ENCODE data around the gene MICAL2.

DNA sequence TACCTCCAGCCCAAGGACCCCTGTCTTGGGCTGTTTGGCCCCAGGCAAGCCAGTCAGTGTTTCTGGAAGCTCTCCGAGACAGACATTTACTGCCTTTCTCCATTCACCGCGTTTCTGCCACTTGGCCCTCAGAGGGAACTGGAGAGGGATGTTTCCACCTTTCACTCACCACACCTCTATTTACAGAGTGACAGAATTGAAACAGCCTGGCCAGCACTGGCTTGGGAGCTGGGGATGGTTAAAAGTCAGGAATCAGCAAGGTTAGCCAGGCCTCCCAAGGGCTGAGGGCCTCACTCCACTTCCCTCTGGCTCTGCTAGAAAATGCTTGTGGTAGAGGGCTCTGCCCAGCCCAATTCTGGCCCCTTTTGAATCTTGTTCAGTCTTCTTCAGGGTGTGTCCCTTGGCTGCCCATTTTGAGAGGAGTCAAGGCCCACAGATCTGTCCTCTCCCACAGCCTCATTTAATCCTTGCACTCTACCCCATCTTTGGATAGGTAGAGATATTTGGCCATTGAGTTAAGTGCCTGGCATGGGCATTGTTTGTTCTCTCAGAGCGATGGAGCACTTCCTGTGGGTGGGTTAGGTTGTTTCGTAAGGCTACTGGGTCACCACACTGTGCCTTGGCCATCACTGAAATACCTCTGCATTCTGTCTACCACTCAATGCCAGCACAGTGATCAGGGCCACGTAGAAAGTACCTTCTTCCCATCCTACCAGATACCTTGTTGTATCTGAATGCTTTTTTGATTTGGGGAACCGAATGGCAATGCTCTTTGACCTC, 119.2 kb downstream of the MICAL2 start:
- TF ChIP-seq ZFP30 (CRISPR knock-in tag; IDR thresholded peaks at IDR 0.05) (no peak), ZNF70 (CRISPR knock-in tag; IDR thresholded peaks at IDR 0.05) (no peak), PPARA (CRISPR knock-in tag; IDR thresholded peaks at IDR 0.05; ENCODE audit: borderline replicate concordance) (no peak), ISL1 (CRISPR knock-in tag; IDR thresholded peaks at IDR 0.05) (no peak), RARB (CRISPR knock-in tag; IDR thresholded peaks at IDR 0.05) (no peak)
- TF ChIP-seq, protein P1, sequence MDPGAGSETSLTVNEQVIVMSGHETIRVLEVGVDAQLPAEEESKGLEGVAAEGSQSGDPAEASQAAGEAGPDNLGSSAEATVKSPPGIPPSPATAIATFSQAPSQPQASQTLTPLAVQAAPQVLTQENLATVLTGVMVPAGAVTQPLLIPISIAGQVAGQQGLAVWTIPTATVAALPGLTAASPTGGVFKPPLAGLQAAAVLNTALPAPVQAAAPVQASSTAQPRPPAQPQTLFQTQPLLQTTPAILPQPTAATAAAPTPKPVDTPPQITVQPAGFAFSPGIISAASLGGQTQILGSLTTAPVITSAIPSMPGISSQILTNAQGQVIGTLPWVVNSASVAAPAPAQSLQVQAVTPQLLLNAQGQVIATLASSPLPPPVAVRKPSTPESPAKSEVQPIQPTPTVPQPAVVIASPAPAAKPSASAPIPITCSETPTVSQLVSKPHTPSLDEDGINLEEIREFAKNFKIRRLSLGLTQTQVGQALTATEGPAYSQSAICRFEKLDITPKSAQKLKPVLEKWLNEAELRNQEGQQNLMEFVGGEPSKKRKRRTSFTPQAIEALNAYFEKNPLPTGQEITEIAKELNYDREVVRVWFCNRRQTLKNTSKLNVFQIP (CRISPR knock-in tag; IDR thresholded peaks at IDR 0.05; ENCODE audit: borderline replicate concordance, low read depth), result no peak
